Mesendoderm (in vitro differentiated cells): ENCODE data around the gene TIFAB.

ENCODE experiments used
- DNase-seq: peaks from one replicate; pipeline ENCODE4 v3.0.0; 2013
- H2AK5ac ChIP-seq: 2 replicates; pipeline ENCODE4 v1.6.1; 2013; ENCODE audit warnings: low read length, inconsistent platforms
- H2BK120ac ChIP-seq: 2 replicates; pipeline ENCODE4 v1.6.1; 2013; ENCODE audit warnings: low read depth, mild to moderate bottlenecking, low read length, moderate library complexity, mixed read lengths
- H2BK15ac ChIP-seq: replicated peaks from 2 replicates; pipeline ENCODE4 v1.6.1; 2013; ENCODE audit warnings: low read depth, mild to moderate bottlenecking, moderate library complexity
- H2BK5ac ChIP-seq: 2 replicates; pipeline ENCODE4 v1.6.1; 2013; ENCODE audit warnings: low read length, inconsistent platforms
- H3K18ac ChIP-seq: 2 replicates; pipeline ENCODE4 v1.6.1; 2013; ENCODE audit warnings: mild to moderate bottlenecking, low read length, mixed read lengths
- H3K23ac ChIP-seq: one replicate; pipeline ENCODE4 v1.6.1; 2013; ENCODE audit warnings: low read length
- H3K27ac ChIP-seq: 2 replicates; pipeline ENCODE4 v1.5.1; 2013; ENCODE audit warnings: low read depth, mild to moderate bottlenecking, inconsistent platforms, low read length, moderate library complexity
- H3K27me3 ChIP-seq: 2 replicates; pipeline ENCODE4 v1.6.1; 2013; ENCODE audit warnings: low read length, control low read depth, mild to moderate bottlenecking, inconsistent platforms; ENCODE audit not compliant: insufficient read depth, poor library complexity
- H3K36me3 ChIP-seq: 2 replicates; pipeline ENCODE4 v1.6.1; 2013; ENCODE audit warnings: low read length, inconsistent platforms; ENCODE audit not compliant: control insufficient read depth, insufficient read depth
- H3K4ac ChIP-seq: one replicate; pipeline ENCODE4 v1.6.1; 2013; ENCODE audit warnings: low read depth, mild to moderate bottlenecking, low read length, moderate library complexity
- H3K4me1 ChIP-seq: 2 replicates; pipeline ENCODE4 v1.6.1; 2013; ENCODE audit warnings: low read depth, low read length, inconsistent platforms; ENCODE audit not compliant: control insufficient read depth
- H3K4me2 ChIP-seq: 2 replicates; pipeline ENCODE4 v1.6.1; 2013; ENCODE audit warnings: low read length
- H3K4me3 ChIP-seq: 2 replicates; pipeline ENCODE4 v1.5.1; 2013; ENCODE audit warnings: mild to moderate bottlenecking, low read length
- H3K56ac ChIP-seq: one replicate; pipeline ENCODE4 v1.6.1; 2013; ENCODE audit warnings: low read length
- H3K79me1 ChIP-seq: 2 replicates; pipeline ENCODE4 v1.6.1; 2013; ENCODE audit warnings: low read length, inconsistent platforms
- H3K79me2 ChIP-seq: 2 replicates; pipeline ENCODE4 v1.6.1; 2013; ENCODE audit warnings: mild to moderate bottlenecking, low read length; ENCODE audit not compliant: control insufficient read depth, insufficient read depth
- H3K9ac ChIP-seq: 2 replicates; pipeline ENCODE4 v1.6.1; 2013; ENCODE audit warnings: low read length, inconsistent platforms
- H4K5ac ChIP-seq: one replicate; pipeline ENCODE4 v1.6.1; 2013; ENCODE audit warnings: low read length
- H4K8ac ChIP-seq: one replicate; pipeline ENCODE4 v1.6.1; 2013; ENCODE audit warnings: low read depth, mild to moderate bottlenecking, control low read depth, low read length, moderate library complexity
- WGBS: extraction: QIAGEN DNeasy Blood & Tissue Kit; methylation state at CpG from one replicate; pipeline ENCODE4 v1.1.7; 2013; ENCODE audit warnings: low lambda C conversion rate, missing lambda C conversion rate; ENCODE audit not compliant: insufficient coverage; ENCODE audit errors: extremely low coverage; 5-methylcytosine and 5-hydroxymethylcytosine counted together

The TIFAB gene

GRCh38 chr5:135493406-135494180, 41.4 kb upstream of the TIFAB start:
- Histone ChIP-seq H3K9ac (no peak overlapping the region), H3K4me1 (no peaks in the 10 kb centered on the region), H3K56ac (no peak overlapping the region), H4K5ac (no peak overlapping the region), H3K79me2 (no peaks in the 10 kb centered on the region), H2BK120ac (no peak overlapping the region), H2BK15ac (no peak overlapping the region), H2BK5ac (no peak overlapping the region), H3K23ac (no peak overlapping the region), H3K36me3 (no peaks in the 10 kb centered on the region), H3K79me1 (no peaks in the 10 kb centered on the region), H3K27me3 (peaks cover 61% of the 10 kb centered on the region), H3K4me3 (no peak overlapping the region), H2AK5ac (no peak overlapping the region), H3K27ac (no peak overlapping the region), H3K4me2 (no peak overlapping the region), H3K18ac (no peak overlapping the region), H3K4ac (no peak overlapping the region), H4K8ac (no peak overlapping the region)
- WGBS, result no CpG with 5 or more reads among the region's 8 CpGs
- no peak for DNase-seq

- Histone ChIP-seq H2AK5ac (no peak overlapping the region), H3K18ac (no peak overlapping the region), H3K4me3 (no peak overlapping the region), H4K8ac (no peak overlapping the region), H3K4me1 (no peaks in the 10 kb centered on the region), H4K5ac (no peak overlapping the region), H3K27me3 (peaks cover 69% of the 10 kb centered on the region), H3K9ac (no peak overlapping the region), H3K36me3 (no peaks in the 10 kb centered on the region), H2BK5ac (no peak overlapping the region), H2BK120ac (no peak overlapping the region), H2BK15ac (no peak overlapping the region), H3K79me2 (no peaks in the 10 kb centered on the region), H3K23ac (peak overlapping the region; percentile 4), H3K56ac (no peak overlapping the region), H3K4me2 (no peak overlapping the region), H3K79me1 (no peaks in the 10 kb centered on the region), H3K4ac (no peak overlapping the region), H3K27ac (no peak overlapping the region)
- no CpG with 5 or more reads among the region's 3 CpGs for WGBS
- DNase-seq, result no peak
Observed at GRCh38 chr5:135492319-135492626, 40.1 kb upstream of the TIFAB start.

- Histone ChIP-seq H3K18ac (no peak overlapping the region), H3K4me1 (no peaks in the 10 kb centered on the region), H2AK5ac (no peak overlapping the region), H2BK120ac (no peak overlapping the region), H2BK5ac (no peak overlapping the region), H3K27me3 (peaks cover 73% of the 10 kb centered on the region), H3K4ac (no peak overlapping the region), H2BK15ac (no peak overlapping the region), H3K79me2 (no peaks in the 10 kb centered on the region), H4K8ac (no peak overlapping the region), H3K27ac (no peak overlapping the region), H3K23ac (peak overlapping the region; percentile 4), H3K4me2 (no peak overlapping the region), H3K4me3 (no peak overlapping the region), H3K79me1 (no peaks in the 10 kb centered on the region), H3K9ac (no peak overlapping the region), H3K36me3 (no peaks in the 10 kb centered on the region), H4K5ac (no peak overlapping the region), H3K56ac (no peak overlapping the region)
- peak; percentile 58 for DNase-seq
- WGBS, result no CpG with 5 or more reads among the region's 40 CpGs
Observed at GRCh38 chr5:135491552-135492318, 39.6 kb upstream of the TIFAB start.

DNA sequence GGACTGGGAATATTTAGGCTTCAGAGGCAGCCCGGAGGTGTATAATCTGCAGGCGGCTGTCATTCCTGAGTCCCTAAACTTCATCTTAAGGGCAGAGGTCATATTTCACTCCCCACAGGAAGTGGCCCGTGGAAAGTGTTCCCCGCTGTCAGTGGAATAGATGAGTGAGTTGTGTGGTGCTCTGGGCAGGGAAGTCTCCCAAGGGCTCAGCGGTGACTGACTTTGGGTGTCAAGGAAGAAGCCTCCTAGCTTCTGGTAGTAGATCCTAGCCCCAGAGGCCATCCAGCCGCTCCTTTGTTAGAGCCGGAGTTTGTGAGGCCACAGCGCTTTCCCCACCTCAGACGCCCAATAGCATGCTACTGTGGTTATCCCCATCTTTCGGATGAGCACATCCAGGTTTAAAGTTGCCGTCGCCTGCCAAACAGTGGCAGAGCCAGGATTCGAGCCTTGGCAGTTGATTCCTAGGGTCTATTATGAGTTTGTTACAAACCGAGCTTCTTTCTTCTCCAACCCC, 38.9 kb upstream of the TIFAB start:
- no peak overlapping the region for H2BK120ac ChIP-seq
- no peak overlapping the region for H3K18ac ChIP-seq
- H2AK5ac ChIP-seq, result no peak overlapping the region
- no peak overlapping the region for H3K9ac ChIP-seq
- H3K79me1 ChIP-seq, result no peaks in the 10 kb centered on the region
- no peaks in the 10 kb centered on the region for H3K36me3 ChIP-seq
- H4K5ac ChIP-seq, result no peak overlapping the region
- no peak overlapping the region for H4K8ac ChIP-seq
- H3K4me2 ChIP-seq, result no peak overlapping the region
- H3K56ac ChIP-seq, result no peak overlapping the region
- H3K4me1 ChIP-seq, result no peaks in the 10 kb centered on the region
- no peak for DNase-seq
- H3K4ac ChIP-seq, result no peak overlapping the region
- WGBS, result no CpG with 5 or more reads among the region's 14 CpGs
- H3K23ac ChIP-seq, result no peak overlapping the region
- no peak overlapping the region for H3K27ac ChIP-seq
- no peak overlapping the region for H2BK5ac ChIP-seq
- H3K4me3 ChIP-seq, result no peak overlapping the region
- H2BK15ac ChIP-seq, result no peak overlapping the region
- no peaks in the 10 kb centered on the region for H3K79me2 ChIP-seq
- peaks cover 77% of the 10 kb centered on the region for H3K27me3 ChIP-seq

- no peak overlapping the region for H2BK15ac ChIP-seq
- no peaks in the 10 kb centered on the region for H3K79me1 ChIP-seq
- H3K23ac ChIP-seq, result no peak overlapping the region
- no peak overlapping the region for H3K4me2 ChIP-seq
- H3K79me2 ChIP-seq, result no peaks in the 10 kb centered on the region
- peaks cover 82% of the 10 kb centered on the region for H3K27me3 ChIP-seq
- H2BK120ac ChIP-seq, result no peak overlapping the region
- no peak overlapping the region for H4K5ac ChIP-seq
- no peak overlapping the region for H3K9ac ChIP-seq
- DNase-seq, result no peak
- no CpG with 5 or more reads among the region's 49 CpGs for WGBS
- no peaks in the 10 kb centered on the region for H3K4me1 ChIP-seq
- no peaks in the 10 kb centered on the region for H3K36me3 ChIP-seq
- H3K4ac ChIP-seq, result no peak overlapping the region
- no peak overlapping the region for H3K18ac ChIP-seq
- H2AK5ac ChIP-seq, result no peak overlapping the region
- no peak overlapping the region for H3K27ac ChIP-seq
- H3K56ac ChIP-seq, result no peak overlapping the region
- H2BK5ac ChIP-seq, result no peak overlapping the region
- no peak overlapping the region for H3K4me3 ChIP-seq
- no peak overlapping the region for H4K8ac ChIP-seq
Observed at GRCh38 chr5:135490245-135491037, 38.3 kb upstream of the TIFAB start.
